Measurements from ENCODE around the gene KPNA6.
A peak's percentile ranks its signal among the peaks of the same experiment; 100 is the strongest.

The KPNA6 gene

DNA sequence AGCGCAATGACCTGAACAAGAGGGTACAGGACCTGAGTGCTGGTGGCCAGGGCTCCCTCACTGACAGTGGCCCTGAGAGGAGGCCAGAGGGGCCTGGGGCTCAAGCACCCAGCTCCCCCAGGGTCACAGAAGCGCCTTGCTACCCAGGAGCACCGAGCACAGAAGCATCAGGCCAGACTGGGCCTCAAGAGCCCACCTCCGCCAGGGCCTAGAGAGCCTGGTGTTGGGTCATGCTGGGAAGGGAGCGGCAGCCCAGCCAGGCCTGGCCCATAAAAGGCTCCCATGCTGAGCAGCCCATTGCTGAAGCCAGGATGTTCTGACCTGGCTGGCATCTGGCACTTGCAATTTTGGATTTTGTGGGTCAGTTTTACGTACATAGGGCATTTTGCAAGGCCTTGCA is 87.1 kb downstream of the KPNA6 start:
- no peak for DNase-seq

DNA sequence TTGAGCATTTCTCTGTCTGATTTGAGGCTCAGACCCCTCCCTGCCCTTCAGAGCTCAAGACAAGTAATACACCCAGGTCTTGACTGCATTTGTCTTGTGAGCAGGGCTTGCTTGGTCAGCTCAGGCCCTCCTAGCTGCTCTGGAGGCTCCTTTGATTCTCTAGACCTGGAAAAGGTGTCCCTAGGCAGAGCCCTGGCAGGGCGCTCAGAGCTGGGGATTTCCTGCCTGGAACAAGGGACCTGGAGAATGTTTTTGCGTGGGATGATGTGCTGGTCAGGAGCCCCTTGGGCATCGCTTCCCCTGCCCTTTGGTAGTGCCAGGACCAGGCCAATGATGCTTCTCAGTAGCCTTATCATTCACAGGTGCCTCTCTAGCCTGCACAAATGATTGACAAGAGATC is 87.7 kb downstream of the KPNA6 start:
- no peak for DNase-seq

DNA sequence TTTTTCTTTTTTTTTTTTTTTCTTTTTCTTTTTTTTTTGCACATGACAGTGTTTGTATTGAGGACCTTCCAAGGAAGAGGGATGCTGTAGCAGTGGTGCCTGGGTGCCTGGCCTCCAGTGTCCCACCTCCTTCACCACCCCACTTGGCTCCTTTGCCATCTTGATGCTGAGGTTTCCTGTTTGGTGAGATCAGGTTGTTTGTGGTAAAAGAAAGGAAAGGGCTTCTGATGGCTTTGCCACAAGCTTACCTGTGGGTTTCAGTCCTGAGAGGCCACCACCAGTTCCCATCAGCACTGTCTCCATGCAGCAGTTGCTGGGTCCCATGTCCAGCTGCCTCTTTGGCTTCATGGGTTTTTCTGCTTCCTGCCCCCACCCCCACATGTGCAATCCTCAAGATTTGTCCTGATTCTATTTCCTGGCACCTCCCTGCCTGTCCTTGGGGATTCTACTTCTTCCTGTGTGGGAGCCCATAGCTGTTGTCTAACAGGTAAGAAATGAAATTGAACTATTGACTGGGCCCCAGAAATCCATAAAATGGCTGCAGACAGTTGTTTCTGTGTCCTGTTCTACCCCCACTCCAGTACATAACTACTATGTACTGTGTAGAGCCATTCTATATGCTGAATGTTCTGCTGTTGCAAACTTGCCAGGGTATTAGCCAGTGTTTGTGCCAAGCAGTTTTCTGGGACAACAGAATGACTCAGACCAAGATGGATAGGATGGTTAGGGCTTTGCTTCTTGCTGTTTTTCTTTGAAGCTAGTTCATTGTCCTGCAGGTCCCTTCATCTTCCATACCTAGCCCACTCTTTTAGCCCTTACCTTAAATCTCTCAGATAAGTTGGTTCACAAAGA is 88.3 kb downstream of the KPNA6 start:
- DNase-seq: no peak

DNA sequence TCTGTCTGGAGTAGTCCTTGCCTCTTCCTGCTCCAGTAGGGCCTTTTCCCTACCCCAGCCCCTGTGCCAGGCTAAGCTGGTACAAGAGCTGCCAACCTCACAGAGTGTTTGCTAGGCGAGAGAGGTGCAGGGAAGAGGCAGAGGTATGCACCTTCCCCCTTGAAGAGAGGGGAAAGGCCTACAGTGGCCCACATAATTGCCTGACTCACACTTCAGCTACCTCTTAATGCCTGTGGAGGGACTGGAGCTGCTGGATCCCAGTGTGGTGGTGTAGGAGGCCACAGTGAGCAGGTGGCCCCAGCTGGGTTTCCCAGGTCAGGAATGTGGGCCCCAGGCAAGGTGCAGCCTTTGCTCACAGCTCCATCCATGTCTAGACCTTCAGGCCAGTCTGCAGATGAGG is 89.2 kb downstream of the KPNA6 start:
- no peak for DNase-seq

DNA sequence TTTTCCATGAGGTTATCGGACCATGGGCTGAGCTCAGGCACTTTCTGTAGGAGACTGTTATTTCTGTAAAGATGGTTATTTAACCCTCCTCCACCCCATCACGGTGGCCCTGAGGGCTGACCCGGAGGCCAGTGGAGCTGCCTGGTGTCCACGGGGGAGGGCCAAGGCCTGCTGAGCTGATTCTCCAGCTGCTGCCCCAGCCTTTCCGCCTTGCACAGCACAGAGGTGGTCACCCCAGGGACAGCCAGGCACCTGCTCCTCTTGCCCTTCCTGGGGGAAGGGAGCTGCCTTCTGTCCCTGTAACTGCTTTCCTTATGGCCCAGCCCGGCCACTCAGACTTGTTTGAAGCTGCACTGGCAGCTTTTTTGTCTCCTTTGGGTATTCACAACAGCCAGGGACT is 90.0 kb downstream of the KPNA6 start:
- no peak for DNase-seq

DNA sequence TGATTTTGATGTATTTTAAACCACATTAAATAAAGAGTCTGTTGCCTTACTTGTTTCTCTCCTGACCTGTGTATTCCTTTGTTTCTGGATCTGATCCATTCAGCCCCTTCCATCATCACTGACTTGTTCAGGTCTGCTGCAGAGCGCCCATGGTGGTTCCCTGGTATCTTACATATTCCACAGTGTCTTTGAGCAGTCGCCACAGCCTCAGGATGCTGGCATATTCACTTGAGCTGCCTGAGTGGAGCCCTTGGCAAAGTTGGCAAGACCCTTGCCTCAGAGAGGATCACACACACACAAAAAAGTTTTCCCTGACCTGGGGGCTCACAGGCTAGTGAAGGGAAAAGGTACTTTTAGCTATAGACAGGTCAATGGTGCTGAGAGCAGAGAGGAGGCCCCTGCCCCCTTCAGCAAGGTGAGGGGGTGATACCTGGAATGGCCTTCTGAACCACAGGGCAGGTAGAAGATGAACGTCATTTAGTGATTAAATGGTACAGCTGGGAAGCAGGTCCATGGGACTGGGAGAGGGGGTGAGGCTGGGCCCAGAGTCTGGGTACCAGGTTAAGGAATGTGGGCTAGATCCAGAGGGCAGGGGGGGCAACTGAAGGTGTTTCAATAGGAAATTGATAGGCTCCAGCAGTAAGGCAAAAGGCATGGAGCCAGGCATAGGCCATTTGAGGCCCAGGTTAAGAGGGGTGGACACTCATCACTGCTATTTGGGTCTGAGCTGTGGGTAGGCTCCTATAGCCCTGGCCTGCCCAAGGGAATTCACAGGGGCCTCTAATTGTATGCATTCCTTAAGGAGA is 90.6 kb downstream of the KPNA6 start:
- no peak for DNase-seq

DNA sequence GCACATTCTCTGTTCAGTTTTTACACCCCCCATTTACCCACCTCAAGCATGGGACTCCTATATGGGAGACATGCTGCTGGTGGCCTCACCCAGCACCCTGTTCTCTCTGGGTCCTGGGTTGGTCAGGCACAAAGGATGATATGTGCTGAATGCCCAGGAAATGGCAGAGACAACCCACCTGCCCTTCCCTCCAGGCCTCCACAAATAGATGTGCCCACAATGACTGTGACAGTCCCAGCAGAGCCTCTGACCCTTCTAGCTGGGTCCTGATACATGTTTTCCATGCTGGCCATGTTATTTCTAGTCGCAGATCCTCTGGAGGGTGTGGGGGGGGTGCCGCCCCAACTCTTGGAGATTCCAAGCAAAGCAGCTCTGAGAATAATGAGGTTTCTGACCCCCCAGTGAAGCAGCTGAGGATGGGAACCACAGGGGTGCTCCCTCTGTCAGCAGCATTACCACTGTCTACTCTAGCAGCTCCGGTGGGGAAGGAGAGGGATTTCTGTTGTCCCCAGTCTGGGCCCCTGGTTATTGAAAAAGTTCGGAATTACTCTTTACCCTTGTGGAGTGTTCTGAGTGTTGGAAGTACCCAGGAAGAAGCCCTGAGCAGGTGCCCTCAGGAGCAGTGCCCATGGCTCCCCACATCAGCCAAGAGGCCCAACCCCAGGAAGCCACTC is 91.3 kb downstream of the KPNA6 start:
- no peak for DNase-seq

DNA sequence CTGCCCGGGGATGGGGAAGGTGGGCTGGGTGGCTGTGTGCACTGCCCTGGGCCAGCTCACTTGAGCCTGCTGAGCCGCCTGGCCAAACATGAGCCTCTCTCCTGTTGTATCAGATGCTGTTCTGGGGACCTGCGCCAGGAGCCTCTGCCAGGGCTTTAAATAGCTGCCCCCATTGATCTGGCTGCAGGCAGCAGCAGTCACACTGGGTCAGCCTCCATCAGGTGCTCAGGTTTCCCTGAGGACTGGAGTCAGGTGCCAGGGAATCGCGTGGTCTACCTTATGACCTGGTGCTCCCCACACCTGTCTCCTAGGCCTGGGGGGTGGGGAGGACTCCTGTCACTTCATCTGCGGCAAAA is 91.8 kb downstream of the KPNA6 start:
- DNase-seq: no peak

DNA sequence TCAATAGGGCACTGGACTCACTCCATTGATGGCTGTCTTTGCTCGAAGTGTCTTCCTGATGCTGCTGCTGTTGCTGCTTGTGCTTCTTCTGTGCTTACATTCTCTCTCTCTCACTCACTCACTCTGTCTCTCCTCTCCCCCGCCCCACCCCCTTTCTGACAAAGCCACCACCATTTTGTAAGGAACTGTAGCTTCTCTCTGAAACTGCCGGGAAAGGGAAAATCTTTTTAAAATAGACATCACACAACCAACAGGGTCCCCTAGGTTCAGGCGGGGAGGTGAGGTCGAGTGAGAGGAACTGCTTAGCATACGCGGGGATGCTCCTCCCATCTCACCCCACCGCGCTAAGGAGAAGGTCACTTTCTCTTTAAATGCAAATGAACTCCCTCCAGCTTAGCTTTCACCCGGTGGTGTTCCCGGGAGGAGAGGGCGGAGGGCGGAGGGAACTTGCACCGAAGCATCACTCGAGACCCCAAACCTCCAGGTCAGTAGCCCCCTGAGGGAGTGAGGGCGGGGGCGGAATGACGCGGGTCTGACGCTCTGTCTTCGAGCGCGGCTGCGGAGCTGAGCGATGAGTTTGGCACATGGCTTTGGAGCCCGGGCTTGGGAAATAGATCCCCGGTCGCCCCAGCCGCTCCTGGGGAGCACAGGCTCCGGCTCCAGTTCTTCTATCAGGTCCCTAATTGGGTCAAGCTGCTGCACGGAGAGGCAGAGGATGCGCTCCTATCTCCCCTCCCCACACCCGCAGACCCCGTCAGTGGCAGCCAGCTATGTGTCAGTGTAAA is 92.6 kb downstream of the KPNA6 start, which contains the start of gene CCDC28B:
CCDC28B (plus strand) TSS at position 370 of the 785 bp plus-strand sequence. CDS start 1,341 bp downstream, outside the sequence.
- peak; percentile 67 for DNase-seq

DNA sequence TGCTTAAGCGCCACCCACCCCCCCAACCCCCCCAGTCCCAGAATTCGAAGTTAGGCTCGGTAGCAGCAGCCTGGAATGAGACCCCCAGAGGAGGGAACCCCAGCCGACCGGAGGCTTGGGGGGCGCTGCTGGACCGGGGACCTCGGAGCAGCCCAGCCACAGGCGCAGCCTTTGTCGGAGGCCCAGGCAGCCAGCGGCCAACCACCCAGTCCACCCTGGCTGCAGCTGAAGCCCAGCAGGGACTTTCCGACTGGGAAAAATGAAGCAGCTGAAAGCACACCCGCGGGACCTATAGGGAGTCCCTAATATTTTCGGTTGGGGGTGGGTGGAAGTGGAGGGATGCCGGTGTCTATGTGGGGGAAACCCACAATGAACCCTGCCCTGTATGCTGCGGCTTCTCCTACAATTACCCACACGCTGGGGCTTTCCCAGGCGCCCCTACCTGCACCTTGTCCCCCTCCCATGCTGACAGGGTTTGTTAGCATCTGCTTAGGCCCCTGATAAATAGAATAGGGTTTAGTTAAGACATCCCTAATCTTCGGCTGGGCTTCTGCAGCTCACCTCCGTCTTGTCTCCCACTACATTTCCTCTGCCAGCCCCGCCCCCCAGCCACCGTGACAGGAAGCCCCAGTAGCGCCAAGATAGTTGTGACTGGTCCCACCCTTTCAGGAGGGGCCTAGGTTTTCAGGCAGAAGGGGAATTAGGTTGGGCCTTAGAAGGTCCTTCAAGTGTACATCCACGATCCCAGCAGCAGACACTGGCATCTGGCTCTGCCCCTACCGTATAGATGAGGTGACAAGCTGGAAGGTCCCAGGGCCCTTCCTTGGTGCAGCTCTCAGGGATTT is 93.4 kb downstream of the KPNA6 start:
- DNase-seq: peak; percentile 95

DNA sequence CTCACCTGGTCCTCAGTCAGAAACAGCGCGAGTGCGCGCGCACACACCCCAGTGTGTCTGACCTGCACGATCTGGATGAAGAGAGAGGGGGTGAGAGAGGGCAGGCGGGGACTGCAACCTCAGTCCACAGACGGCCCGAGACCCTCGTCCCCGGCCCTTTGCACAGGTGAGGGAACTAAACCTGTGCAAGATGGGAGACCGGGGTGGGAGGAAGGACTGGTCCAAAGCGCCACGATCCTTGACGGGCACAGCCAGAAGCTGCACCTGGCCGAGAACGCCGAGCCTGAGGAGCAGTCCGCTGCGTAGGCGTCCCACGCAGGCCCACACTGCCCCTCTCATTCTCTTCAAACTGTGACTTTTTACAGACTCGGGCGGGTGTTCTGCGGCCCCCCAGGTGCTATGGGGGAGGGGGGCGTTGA is 97.1 kb downstream of the KPNA6 start:
- no peak for DNase-seq

DNA sequence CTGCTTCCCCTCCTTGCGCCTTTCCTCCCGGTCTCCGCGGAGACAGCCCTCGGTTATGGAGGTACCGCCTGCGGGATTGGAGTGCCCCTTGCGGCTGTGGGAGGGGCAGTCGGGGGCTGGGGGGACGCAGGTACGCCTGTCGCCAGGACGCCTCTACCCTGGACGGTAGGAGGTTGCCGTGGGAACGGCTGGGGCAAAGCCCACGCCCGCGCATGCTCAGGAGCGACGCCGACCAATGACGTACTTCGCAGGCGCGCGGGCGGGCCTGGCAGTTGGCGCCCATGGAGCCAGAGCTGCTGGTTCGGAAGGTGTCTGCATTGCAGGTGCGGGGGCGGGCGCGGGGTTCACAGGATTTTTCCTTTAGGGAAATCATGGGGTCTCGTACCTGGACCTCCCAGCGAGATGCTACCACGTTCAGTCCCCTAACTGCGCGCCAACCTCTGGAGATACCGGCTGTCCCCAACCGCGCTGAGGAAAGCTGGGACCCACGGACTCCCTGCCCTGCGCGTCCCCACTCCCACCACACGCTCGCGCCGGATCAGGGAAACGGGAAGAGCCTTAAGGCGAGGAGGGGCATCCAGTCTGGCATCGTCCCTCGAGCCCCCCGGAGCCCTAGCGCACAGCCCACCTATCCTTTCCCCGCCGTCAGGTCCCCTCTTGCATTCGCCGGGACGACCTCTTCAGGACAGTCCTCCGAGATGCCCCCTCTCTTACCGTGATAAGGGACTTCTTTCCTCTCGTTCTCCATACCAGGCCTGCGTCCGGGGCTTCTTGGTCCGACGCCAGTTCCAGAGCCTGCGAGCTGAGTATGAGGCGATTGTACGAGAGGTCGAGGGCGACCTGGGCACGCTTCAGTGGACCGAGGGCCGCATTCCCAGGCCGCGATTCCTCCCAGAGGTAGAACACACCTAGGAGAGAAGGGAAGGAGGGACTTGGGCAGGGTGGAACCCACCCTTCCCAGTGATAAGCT is 97.8 kb downstream of the KPNA6 start, which contains the start of gene IQCC:
IQCC (plus strand) TSS at position 271 of the 970 bp plus-strand sequence; CDS start at position 282, 11 bp downstream.
- peak; percentile 93 for DNase-seq

DNA sequence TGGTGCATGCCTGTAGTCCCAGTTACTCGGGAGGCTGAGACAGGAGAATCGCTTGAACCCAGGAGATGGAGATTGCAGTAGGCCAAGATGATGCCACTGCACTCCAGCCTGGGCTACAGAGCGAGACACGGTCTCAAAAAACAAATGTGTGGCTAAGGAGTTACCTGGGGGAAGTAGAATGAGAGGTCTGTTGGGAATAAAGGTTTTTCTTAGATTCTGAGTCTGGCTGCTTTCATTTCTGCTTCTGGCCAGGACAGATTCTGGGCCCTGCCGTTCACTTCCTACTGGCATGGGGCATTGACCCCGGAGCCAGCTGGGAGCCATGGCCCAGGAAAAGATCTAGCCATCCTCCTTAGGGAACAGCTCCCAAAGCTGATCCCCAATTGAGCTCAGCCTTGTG is 100.6 kb downstream of the KPNA6 start:
- no peak for DNase-seq

DNA sequence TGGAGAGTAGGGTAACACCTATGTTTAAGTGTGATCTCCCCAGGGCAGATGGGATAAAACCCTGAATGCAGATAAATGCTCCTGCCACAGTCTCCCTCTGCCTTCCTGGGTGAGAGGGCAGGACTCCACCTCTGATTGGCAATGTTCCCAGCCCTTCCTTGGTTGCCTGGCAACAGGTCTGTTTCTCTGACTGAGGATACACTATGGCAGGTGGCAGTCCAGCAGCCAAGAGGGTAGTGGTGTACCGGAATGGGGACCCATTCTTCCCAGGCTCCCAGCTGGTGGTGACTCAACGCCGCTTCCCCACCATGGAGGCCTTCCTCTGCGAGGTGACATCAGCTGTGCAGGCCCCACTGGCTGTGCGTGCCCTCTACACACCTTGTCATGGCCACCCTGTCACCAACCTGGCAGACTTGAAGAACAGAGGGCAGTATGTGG is 101.1 kb downstream of the KPNA6 start, which contains the start of gene DCDC2B:
DCDC2B (plus strand) TSS at position 199 of the 438 bp plus-strand sequence; CDS start at position 204, 5 bp downstream.
- DNase-seq: peak; percentile 88

DNA sequence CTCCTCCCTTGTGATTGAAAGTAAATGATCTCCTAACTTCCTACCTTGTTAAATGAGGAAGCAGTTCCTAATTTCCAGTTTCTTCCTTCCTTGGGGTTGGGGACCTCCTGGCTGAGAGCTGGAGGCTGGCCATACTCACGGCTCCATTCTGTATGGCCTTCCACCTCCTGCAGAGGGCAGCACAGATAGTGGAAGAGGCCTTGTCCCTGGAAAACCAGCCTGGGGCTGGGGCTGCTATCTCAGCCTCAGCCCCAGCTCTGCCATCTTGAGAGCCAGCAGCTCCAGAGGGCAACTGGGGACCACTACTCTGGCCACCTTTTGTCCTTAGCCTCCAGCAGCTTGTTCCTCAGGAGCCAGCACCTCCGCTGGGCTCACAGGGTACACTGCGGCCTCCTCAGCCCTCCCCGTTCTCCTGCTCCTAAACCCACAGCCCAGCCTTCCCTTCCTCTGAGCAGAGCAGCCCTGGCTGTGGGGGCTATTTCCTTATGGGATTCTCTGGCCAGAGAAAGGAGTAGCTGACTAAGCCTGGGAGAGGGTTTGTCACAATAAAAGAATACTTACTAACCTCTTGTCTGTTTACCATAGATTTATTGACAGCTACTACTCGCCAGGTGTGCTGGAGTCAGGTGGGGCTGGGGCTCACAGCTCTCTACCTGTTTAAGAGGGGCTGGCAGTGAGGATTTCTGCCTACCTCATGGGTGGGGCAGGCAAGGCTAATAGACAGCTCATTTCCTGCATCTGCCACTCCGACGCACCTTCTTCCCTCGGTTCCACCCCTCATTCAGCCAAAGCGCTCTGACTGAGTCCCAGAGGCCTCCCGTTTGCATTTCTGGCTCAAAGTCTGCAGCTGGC is 108.0 kb downstream of the KPNA6 start:
- peak; percentile 85 for DNase-seq

DNA sequence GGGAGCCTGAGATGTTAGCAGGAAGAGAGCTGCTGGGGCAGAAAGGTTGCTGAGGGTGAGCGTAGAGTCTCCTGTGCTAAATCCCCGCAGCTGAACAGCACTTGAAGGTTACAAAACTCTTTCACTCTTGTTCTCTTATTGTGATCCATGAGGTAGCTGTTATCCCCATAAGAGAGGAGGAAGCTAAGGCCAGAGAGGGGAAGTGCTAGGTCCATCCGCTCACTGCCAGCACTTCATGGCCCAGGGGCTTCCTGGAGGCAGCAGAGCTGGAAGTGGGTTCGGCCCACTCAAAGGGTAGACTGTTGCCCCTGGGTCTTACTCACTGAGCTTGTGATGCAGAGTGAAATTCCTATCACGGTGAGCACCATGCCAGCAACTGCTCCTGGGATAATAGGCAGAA is 108.7 kb downstream of the KPNA6 start:
- no peak for DNase-seq

DNA sequence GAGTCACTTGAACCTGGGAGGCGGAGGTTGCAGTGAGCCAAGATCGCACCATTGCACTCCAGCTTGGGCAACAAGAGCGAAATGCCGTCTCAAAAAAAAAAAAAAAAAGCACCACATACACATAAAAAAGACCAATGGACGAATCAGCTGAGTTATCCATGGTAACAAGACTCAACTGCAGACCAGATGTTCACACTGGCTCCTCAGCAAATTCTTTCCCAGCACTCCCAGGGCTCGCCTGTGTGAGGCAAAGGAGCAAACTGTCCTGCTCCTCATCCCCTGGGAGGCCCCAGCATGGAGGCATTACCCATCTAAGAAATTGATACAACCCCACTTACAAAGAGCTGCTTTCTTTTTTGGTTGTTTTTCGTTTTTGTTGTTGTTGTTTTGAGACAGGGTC is 111.2 kb downstream of the KPNA6 start:
- no peak for DNase-seq

DNA sequence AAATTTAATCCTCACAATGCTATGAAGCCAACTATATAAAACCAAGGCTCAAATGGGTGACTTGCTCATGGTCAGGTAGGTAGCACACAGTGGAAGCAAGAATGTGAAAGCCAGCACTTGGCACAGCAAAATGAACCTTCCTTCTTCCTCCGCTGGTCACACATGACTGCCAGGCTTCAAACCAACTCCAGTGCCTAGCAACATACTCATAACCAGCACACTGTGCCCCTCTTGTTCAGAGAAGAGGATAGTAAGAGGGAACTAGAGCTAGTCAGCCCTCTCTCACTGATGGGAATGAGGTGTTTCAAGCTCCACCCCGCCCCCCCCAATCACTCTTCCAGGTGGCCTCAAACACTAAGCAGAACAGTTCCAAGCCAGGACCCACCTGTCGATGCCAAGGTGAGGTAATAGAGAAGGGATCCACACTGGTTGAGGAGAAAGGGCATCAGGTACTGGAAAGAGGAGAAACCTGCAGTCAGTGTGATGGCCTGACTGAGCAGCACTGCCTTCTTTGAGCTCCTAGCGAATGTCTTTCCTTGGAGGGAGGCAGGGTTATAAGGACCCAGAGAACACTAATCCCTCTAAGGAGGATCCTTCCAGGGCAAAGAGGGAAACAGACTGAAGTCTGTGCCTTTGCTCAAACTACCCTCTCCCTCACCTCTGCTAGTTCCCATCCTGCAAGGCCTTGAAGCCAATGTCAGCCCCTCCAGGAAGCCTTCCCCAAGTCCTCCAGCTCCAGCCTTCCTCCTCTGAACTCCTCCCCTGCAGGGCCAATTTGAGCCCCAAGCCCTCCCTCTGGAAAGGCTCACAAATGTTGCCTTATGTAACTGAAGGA is 113.1 kb downstream of the KPNA6 start:
- DNase-seq: no peak
